Kidney tubule cell (primary cell): ENCODE results near the gene TULP3.
A peak's percentile ranks its signal among the peaks of the same experiment; 100 is the strongest.

Source experiments
- DNase-seq: peaks from one replicate; pipeline ENCODE4 v3.0.0-alpha.2; 2018; ENCODE audit warnings: low spot score

Gene TULP3

GRCh38 chr12:2963760-2964292 is 73.1 kb downstream of the TULP3 start:
- no peak for DNase-seq

- DNase-seq: no peak
These were observed 77.0 kb downstream of the TULP3 start for GRCh38 chr12:2967651-2968050.

DNA sequence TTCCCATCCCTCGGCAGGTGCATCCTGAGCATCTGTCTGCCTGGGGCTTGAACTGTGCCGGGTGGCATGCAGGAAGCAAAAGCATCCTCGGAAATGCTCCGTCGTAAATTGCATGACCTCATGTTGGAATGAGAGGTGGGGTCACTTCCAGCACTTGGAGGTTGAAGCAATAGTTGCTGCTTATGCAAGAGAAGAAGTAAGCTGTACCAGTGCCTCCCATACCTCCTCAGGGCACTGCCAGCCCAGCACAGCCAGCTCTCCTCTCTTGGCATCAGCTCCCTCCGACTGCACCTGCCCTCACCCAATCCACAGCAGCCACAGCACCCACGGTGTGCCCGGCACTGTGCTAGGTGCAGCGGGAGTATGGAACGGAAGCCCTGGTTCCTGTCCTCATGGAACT is 80.1 kb downstream of the TULP3 start:
- no peak for DNase-seq

DNA sequence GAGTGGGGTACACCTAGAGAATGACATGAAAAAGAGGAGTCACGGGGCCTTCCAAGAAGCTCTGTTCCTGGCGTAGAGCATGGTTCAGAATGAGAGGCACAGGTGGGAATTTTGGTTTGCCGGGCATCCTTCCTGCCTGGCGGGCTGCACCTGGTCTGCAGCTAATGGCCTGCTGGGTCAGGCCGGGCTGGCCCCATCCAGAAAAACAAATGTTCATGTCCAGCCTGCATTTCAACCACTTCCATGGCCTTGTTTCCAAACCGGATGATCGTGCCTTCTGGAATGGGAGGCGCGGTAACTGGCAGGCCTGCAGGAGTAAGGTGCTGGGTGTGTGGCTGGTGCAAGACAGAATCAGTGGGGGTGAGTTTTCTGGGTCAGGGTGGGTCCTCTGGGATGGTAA is 82.9 kb downstream of the TULP3 start:
- DNase-seq: no peak

GRCh38 chr12:2974560-2974971 is 83.9 kb downstream of the TULP3 start:
- peak; percentile 18 for DNase-seq

GRCh38 chr12:2976581-2976996 is 85.9 kb downstream of the TULP3 start:
- no peak for DNase-seq

- no peak for DNase-seq
These were observed 87.1 kb downstream of the TULP3 start for GRCh38 chr12:2977776-2978175.

DNA sequence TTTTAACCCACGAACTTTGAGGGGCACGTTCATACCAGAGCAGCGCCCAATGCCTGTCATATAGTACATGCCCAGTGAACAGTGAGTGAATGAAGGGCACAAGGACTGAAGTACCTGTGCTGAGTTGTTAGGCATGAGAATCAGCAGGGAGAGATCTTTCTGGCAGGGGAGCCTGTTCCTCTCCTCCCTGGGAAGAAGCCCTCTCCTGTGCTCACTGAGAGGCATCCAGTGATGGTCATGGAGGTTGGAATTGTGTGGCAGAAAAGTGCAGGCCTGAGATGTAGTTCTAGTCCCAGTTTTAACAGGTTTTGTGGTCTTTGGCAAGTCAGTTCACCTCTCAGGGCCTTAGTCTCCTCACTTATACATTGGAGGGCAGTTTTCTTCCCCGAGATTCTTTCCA is 89.1 kb downstream of the TULP3 start:
- DNase-seq: no peak

GRCh38 chr12:2980630-2981029 is 89.9 kb downstream of the TULP3 start:
- DNase-seq: no peak

DNA sequence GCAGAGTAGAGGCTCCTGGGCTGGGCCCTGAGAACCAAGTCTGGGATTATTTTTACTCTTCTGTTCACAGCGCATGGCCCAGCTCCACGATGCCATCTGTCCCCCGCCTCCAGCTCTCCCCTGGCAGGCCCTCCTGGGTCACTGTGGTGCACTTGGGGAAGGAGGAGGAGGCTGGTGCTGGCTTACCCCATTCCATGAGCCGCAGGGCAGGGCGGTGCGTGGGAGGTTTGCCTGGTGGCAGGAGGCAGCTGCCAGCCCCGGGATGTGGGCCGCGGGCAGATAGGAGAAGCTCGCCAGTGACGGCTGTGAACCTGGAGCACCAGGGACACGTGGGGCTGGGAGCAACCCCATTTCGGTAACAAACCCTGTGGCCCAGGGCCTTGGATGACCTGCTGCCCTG is 91.7 kb downstream of the TULP3 start:
- DNase-seq: no peak

GRCh38 chr12:2984249-2984648 is 93.6 kb downstream of the TULP3 start:
- DNase-seq: no peak

DNA sequence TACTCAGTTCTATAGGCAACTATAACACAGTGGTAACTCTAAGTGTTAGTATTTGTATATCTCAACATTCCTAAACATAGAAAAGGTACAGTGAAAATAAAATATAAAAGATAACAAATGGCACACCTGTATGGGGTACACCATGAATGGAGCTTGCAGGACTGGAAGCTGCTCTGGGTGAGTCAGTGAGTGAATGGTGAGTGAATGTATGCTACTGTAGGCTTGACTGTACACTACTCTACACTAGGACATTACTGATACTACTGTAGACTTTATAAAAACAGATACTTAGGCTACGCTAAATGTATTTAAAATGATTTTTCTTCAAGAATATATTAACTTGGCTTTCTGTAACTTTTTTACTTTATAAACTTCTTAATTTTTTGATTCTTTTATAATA is 94.0 kb downstream of the TULP3 start:
- no peak for DNase-seq

- DNase-seq: no peak
These were observed 96.2 kb downstream of the TULP3 start for GRCh38 chr12:2986876-2987275.

GRCh38 chr12:2988494-2988893 is 97.8 kb downstream of the TULP3 start:
- DNase-seq: no peak
